ENCODE measurements around the gene TNFAIP6. TPM values are rescaled to one million over a fixed set of nuclear protein-coding genes. Genes with fewer than 3 reads are reported as not detected.

The TNFAIP6 gene
- total and polyA plus RNA-seq, 2 of the 8 experiments (the other 6 are each of a cell fraction or from before 2014, with no cell fraction given), result 1.1 to 2.0 TPM

DNA sequence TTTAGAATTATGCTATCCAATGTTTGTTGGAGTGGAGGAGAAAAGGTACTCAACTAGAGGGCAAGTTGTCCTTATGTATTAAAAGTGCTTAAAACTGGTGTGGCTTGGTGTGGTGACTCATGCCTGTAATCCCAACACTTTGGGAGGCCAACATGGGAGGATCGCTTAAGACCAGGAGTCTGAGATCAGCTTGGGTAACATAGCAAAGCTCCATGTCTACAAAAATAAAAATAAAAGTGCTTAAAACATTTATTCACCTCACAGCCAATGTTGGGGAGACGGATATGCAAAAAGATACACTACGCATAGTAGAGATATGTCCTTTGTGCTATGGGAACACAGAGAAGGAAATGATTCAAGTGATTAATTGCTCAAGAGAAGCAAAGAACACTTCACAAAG, 19.3 kb upstream of the TNFAIP6 start:
- Histone ChIP-seq H2BK20ac (ENCODE audit: low read length) (no peak overlapping the region), H3K23me2 (ENCODE audit: low read depth, low read length) (peaks cover 3% of the 10 kb centered on the region; the same call in 1 of the 2 replicates), H3K14ac (ENCODE audit: insufficient read length) (no peak overlapping the region), H4K5ac (ENCODE audit: insufficient read length, low read depth, low read length) (no peak overlapping the region), H3K36me3 (ENCODE audit: control insufficient read depth in 2 of 4, insufficient read depth in 4 of 4, low read length in 3 of 4) (no peaks in the 10 kb centered on the region), H3K79me2 (ENCODE audit: control insufficient read depth in 1 of 2, insufficient read depth in 2 of 2, low read length in 2 of 2) (no peaks in the 10 kb centered on the region), H4K8ac (ENCODE audit: extremely low read depth, insufficient read depth, low read length) (no peak overlapping the region), H3K4me2 (ENCODE audit: insufficient read depth in 1 of 2, low read depth in 2 of 2, low read length in 2 of 2) (no peak overlapping the region; a peak in 1 of 4 replicates), H3K23ac (ENCODE audit: insufficient read length) (no peak overlapping the region), H2AK5ac (ENCODE audit: low read depth, low read length) (no peak overlapping the region), H2AFZ (ENCODE audit: low read length) (no peak overlapping the region), H4K20me1 (replicated peaks in 1 of 2; ENCODE audit: control insufficient read depth in 1 of 2, insufficient read depth in 2 of 2, low read length in 2 of 2) (no peaks in the 10 kb centered on the region), H2BK120ac (replicated peaks; ENCODE audit: low read depth, low read length) (peak overlapping the region; percentile 22), H2BK5ac (ENCODE audit: low read depth, low read length) (no peak overlapping the region), H3K56ac (replicated peaks; ENCODE audit: insufficient read length, low read depth, low read length) (no peak overlapping the region), H2BK12ac (ENCODE audit: low read depth, low read length) (no peak overlapping the region), H2BK15ac (ENCODE audit: low read length) (no peak overlapping the region), H3K4me3 (ENCODE audit: extremely low read depth in 1 of 4, insufficient read depth in 2 of 4, low read depth in 3 of 4, low read length in 4 of 4) (no peak overlapping the region), H3K9me3 (ENCODE audit: insufficient read depth in 2 of 2, low read depth in 1 of 2, low read length in 1 of 2) (peaks cover 3% of the 10 kb centered on the region in 2 experiments; a peak in 1 of 4 replicates), H3K4me1 (replicated peaks in 1 of 4; ENCODE audit: control insufficient read depth in 3 of 4, insufficient read depth in 4 of 4, low read length in 3 of 4) (peaks cover 0 to 12% (median 8%) of the 10 kb centered on the region in 4 experiments; a peak in 4 of 7 replicates), H3K27me3 (replicated peaks in 1 of 4; ENCODE audit: control insufficient read depth in 3 of 4, extremely low read depth in 1 of 4, insufficient read depth in 3 of 4, low read length in 3 of 4) (no peaks in the 10 kb centered on the region), H4K91ac (replicated peaks; ENCODE audit: insufficient read length, low read length) (no peak overlapping the region), H3K9ac (replicated peaks in 1 of 4; ENCODE audit: extremely low read depth in 1 of 4, low read depth in 3 of 4, low read length in 3 of 4) (no peak overlapping the region), H3K27ac (ENCODE audit: low read depth, low read length) (no peak overlapping the region), H3K4ac (replicated peaks; ENCODE audit: insufficient read length, low read depth, low read length) (no peak overlapping the region), H3K18ac (ENCODE audit: extremely low read depth, low read length) (no peak overlapping the region), H3K79me1 (ENCODE audit: low read depth, low read length) (0 out of 2 replicates have a peak, but pooled peaks cover 2% of the 10 kb centered on the region)
- WGBS, 2 experiments (ENCODE audit: extremely low coverage in 1 of 2, insufficient coverage in 1 of 2, insufficient read length in 1 of 2, insufficient replicate concordance in 2 of 2, low coverage in 1 of 2, low lambda C conversion rate in 2 of 2, missing lambda C conversion rate in 1 of 2), result 96% methylated on average over 3 of the region's 3 CpGs; no CpG with 5 or more reads in 1 of the 2 experiments
- FAIRE-seq (no peak), DNase-seq (ENCODE audit: low read depth in 1 of 2, low spot score in 2 of 2) (no peak)
- ChIA-PET CTCF (ENCODE audit: partially characterized antibody) (interaction anchor here (0.7 kb wide), 1 partner anchor 99 kb away, joined by 3 read pairs; no protein-coding TSS in a partner anchor), POLR2A (ENCODE audit: partially characterized antibody) (interaction anchor here (0.6 kb wide), 1 partner anchor 30 kb away, joined by 3 read pairs; no protein-coding TSS in a partner anchor)
- TF ChIP-seq TAF7 (optimal IDR thresholded peaks at IDR 0.05; ENCODE audit: borderline replicate concordance, low read depth, low read length) (no peak), NRF1 (IDR thresholded peaks at IDR 0.05; ENCODE audit: low read depth, low read length) (no peak), PHF8 (conservative IDR thresholded peaks at IDR 0.05; ENCODE audit: low read depth, low read length) (no peak), GABPA (IDR thresholded peaks at IDR 0.05; ENCODE audit: borderline replicate concordance, insufficient read depth, low read length) (no peak), SP1 (IDR thresholded peaks at IDR 0.05; ENCODE audit: low read depth, low read length) (no peak), TEAD4 (IDR thresholded peaks at IDR 0.05; ENCODE audit: low read depth, low read length) (no peak), POLR2AphosphoS5 (IDR thresholded peaks at IDR 0.05; ENCODE audit: low read depth, low read length) (no peak), BACH1 (IDR thresholded peaks at IDR 0.05; ENCODE audit: low read length) (no peak), POU5F1 (IDR thresholded peaks at IDR 0.05; ENCODE audit: low read depth, low read length) (no peak), CREB1 (IDR thresholded peaks at IDR 0.05) (no peak)

Data from H1 (cell line).